Measurements from ENCODE around the gene ZNF157. TPM values are rescaled to one million over a fixed set of nuclear protein-coding genes. Genes with fewer than 3 reads are reported as not detected.

ZNF157 gene
- total RNA-seq, 1 donor from 2014 or later: 2.9 TPM

- no peaks in the 10 kb centered on the region for H3K4me1 Mint-ChIP-seq (ENCODE audit: low read depth, unreplicated experiment)
- TF ChIP-seq, protein P1, sequence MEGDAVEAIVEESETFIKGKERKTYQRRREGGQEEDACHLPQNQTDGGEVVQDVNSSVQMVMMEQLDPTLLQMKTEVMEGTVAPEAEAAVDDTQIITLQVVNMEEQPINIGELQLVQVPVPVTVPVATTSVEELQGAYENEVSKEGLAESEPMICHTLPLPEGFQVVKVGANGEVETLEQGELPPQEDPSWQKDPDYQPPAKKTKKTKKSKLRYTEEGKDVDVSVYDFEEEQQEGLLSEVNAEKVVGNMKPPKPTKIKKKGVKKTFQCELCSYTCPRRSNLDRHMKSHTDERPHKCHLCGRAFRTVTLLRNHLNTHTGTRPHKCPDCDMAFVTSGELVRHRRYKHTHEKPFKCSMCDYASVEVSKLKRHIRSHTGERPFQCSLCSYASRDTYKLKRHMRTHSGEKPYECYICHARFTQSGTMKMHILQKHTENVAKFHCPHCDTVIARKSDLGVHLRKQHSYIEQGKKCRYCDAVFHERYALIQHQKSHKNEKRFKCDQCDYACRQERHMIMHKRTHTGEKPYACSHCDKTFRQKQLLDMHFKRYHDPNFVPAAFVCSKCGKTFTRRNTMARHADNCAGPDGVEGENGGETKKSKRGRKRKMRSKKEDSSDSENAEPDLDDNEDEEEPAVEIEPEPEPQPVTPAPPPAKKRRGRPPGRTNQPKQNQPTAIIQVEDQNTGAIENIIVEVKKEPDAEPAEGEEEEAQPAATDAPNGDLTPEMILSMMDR (IDR thresholded peaks at IDR 0.05; ENCODE audit: partially characterized antibody, unreplicated experiment): no peak
- H3K4me3 Mint-ChIP-seq (ENCODE audit: unreplicated experiment): no peak overlapping the region
- no peaks in the 10 kb centered on the region for H3K36me3 Mint-ChIP-seq (ENCODE audit: unreplicated experiment)
- H3K27me3 Mint-ChIP-seq (ENCODE audit: unreplicated experiment): no peaks in the 10 kb centered on the region
- no peaks in the 10 kb centered on the region for H3K9me3 Mint-ChIP-seq (ENCODE audit: unreplicated experiment)
- no peak for DNase-seq
- no peak overlapping the region for H3K27ac Mint-ChIP-seq (ENCODE audit: unreplicated experiment)
These were observed 18.7 kb upstream of the ZNF157 start for GRCh38 chrX:47351706-47352105.

DNA sequence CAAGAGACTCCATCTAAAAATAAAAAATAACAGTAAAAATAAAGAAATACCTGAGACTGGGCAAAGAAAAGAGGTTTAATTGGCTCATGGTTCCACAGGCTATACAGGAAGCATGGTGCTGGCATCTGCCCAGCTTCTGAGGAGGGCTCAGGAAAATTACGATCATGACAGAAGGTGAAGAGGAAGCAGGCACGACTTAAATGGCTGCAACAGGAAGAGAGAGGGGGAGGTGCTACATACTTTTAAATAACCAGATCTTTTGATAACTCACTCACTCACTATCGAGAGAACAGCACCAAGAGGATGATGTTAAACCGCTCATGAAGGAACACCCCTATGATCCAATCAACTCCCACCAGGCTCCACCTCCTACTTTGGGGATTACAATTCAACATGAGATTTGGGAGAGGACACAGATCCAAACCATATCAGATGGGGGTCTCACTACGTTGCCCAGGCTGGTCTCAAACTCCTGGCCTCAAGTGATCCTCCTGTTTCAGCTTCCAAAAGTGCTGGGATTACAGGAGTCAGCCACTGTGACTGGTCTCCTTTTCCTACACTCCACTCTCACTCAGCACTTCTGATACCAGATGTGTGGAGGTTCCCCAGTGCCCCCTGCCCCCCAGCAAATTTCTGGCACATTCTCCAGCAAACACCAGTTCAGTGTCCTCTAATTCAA, 11.9 kb upstream of the ZNF157 start:
- Mint-ChIP-seq H3K4me1 (ENCODE audit: low read depth, unreplicated experiment) (peaks cover 7% of the 10 kb centered on the region), H3K36me3 (ENCODE audit: unreplicated experiment) (no peaks in the 10 kb centered on the region), H3K9me3 (ENCODE audit: unreplicated experiment) (no peaks in the 10 kb centered on the region), H3K27me3 (ENCODE audit: unreplicated experiment) (peaks cover 2% of the 10 kb centered on the region), H3K27ac (ENCODE audit: unreplicated experiment) (no peak overlapping the region), H3K4me3 (ENCODE audit: unreplicated experiment) (no peak overlapping the region)
- no peak for DNase-seq
- TF ChIP-seq, protein P1 (IDR thresholded peaks at IDR 0.05; ENCODE audit: partially characterized antibody, unreplicated experiment): no peak

DNA sequence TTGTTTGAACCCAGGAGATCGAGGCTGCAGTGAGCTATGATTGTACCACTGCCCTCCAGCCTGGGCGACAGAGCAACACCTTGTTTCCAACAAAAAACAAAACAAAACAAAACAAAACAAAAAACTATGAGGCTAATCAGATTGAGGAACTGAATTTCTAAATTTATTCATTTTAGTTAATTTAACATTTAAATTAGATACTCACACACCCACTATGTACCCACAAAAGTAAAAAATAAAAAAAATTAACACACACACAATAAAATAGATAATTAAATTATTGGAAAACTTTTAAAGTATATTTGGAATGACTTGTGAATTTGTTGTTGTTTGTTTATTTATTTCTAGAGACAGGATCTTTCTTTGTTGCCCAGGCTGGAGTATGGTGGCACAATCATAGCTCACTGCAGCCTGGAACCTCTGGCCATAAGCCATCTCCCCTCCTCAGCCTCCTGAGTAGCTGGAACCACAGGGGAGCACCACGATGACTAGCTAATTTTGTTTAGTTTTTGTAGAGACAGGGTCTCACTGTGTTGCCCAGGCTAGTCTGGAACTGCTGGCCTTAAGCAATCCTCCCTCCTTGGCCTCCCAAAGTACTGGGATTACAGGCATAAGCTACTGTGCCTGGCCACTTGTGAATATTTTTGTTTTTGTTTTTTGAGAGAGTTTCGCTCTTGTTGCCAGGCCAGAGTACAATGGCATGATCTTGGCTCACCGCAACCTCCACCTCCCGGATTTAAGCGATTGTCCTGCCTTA, 9.8 kb upstream of the ZNF157 start:
- TF ChIP-seq, protein P1 (IDR thresholded peaks at IDR 0.05; ENCODE audit: partially characterized antibody, unreplicated experiment): no peak
- peaks cover 2% of the 10 kb centered on the region for H3K27me3 Mint-ChIP-seq (ENCODE audit: unreplicated experiment)
- H3K9me3 Mint-ChIP-seq (ENCODE audit: unreplicated experiment): no peaks in the 10 kb centered on the region
- H3K36me3 Mint-ChIP-seq (ENCODE audit: unreplicated experiment): no peaks in the 10 kb centered on the region
- H3K27ac Mint-ChIP-seq (ENCODE audit: unreplicated experiment): peak overlapping the region; percentile 22
- peaks cover 7% of the 10 kb centered on the region for H3K4me1 Mint-ChIP-seq (ENCODE audit: low read depth, unreplicated experiment)
- H3K4me3 Mint-ChIP-seq (ENCODE audit: unreplicated experiment): no peak overlapping the region
- no peak for DNase-seq

- Mint-ChIP-seq H3K36me3 (ENCODE audit: unreplicated experiment) (no peaks in the 10 kb centered on the region), H3K4me3 (ENCODE audit: unreplicated experiment) (peak overlapping the region; percentile 87), H3K4me1 (ENCODE audit: low read depth, unreplicated experiment) (peaks cover 9% of the 10 kb centered on the region), H3K27me3 (ENCODE audit: unreplicated experiment) (peaks cover 2% of the 10 kb centered on the region), H3K9me3 (ENCODE audit: unreplicated experiment) (no peaks in the 10 kb centered on the region), H3K27ac (ENCODE audit: unreplicated experiment) (peak overlapping the region; percentile 98)
- DNase-seq: peak; percentile 62
- TF ChIP-seq, protein P1 (IDR thresholded peaks at IDR 0.05; ENCODE audit: partially characterized antibody, unreplicated experiment): no peak
These were observed 8.6 kb upstream of the ZNF157 start for GRCh38 chrX:47361538-47362511.
